BE2C (cell line): ENCODE data around the gene RPS6KA3.
A peak's percentile ranks its signal among the peaks of the same experiment; 100 is the strongest.

Source experiments
- DNase-seq: peaks from one replicate; pipeline ENCODE4 v3.0.0-alpha.2; 2020
- H3K27me3 ChIP-seq: fragments of 250-450 bp; sonication (Bioruptor Pico); 2 replicates; pipeline ENCODE4 v1.5.1; 2020; ENCODE audit warnings: mild to moderate bottlenecking
- H3K36me3 ChIP-seq: fragments of 250-450 bp; sonication (Bioruptor Pico); 2 replicates; pipeline ENCODE4 v1.5.1; 2020; ENCODE audit warnings: mild to moderate bottlenecking
- H3K4me1 ChIP-seq: fragments of 250-450 bp; sonication (Bioruptor Pico); 2 replicates; pipeline ENCODE4 v1.5.1; 2020
- H3K4me3 ChIP-seq: 2 replicates; pipeline ENCODE4 v1.5.1; 2011; ENCODE audit warnings: low read depth, low read length
- H3K9me3 ChIP-seq: fragments of 250-450 bp; sonication (Bioruptor Pico); 2 replicates; pipeline ENCODE4 v1.5.1; 2020
- CTCF ChIP-seq: IDR thresholded peaks from 2 replicates; pipeline ENCODE4 v1.5.1; 2012; ENCODE audit warnings: mild to moderate bottlenecking, low read depth, low read length

Gene RPS6KA3

GRCh38 chrX:20284992-20285391, 18.3 kb upstream of the RPS6KA3 start:
- DNase-seq: no peak
- Histone ChIP-seq H3K36me3 (no peaks in the 10 kb centered on the region), H3K27me3 (no peaks in the 10 kb centered on the region), H3K9me3 (no peaks in the 10 kb centered on the region), H3K4me1 (no peaks in the 10 kb centered on the region), H3K4me3 (no peak overlapping the region)
- TF ChIP-seq CTCF: no peak

- no peaks in the 10 kb centered on the region for H3K27me3 ChIP-seq
- peak; percentile 16 for DNase-seq
- no peak for TF ChIP-seq CTCF
- H3K4me3 ChIP-seq: no peak overlapping the region
- H3K9me3 ChIP-seq: no peaks in the 10 kb centered on the region
- H3K4me1 ChIP-seq: no peaks in the 10 kb centered on the region
- H3K36me3 ChIP-seq: no peaks in the 10 kb centered on the region
These were observed 17.7 kb upstream of the RPS6KA3 start for GRCh38 chrX:20284444-20284843.

GRCh38 chrX:20280938-20281337, 14.2 kb upstream of the RPS6KA3 start:
- Histone ChIP-seq H3K4me3 (no peak overlapping the region), H3K27me3 (no peaks in the 10 kb centered on the region), H3K9me3 (no peaks in the 10 kb centered on the region), H3K4me1 (no peaks in the 10 kb centered on the region), H3K36me3 (no peaks in the 10 kb centered on the region)
- no peak for TF ChIP-seq CTCF
- DNase-seq: no peak

- no peak overlapping the region for H3K4me3 ChIP-seq
- H3K9me3 ChIP-seq: no peaks in the 10 kb centered on the region
- no peak for TF ChIP-seq CTCF
- no peaks in the 10 kb centered on the region for H3K4me1 ChIP-seq
- DNase-seq: no peak
- H3K36me3 ChIP-seq: no peaks in the 10 kb centered on the region
- H3K27me3 ChIP-seq: no peaks in the 10 kb centered on the region
These were observed 7.4 kb upstream of the RPS6KA3 start for GRCh38 chrX:20274121-20274520.

- DNase-seq: no peak
- TF ChIP-seq CTCF: no peak
- Histone ChIP-seq H3K4me3 (no peak overlapping the region), H3K9me3 (no peaks in the 10 kb centered on the region), H3K27me3 (no peaks in the 10 kb centered on the region), H3K36me3 (no peaks in the 10 kb centered on the region), H3K4me1 (no peaks in the 10 kb centered on the region)
These were observed 5.0 kb upstream of the RPS6KA3 start for GRCh38 chrX:20271730-20272129.

- no peaks in the 10 kb centered on the region for H3K27me3 ChIP-seq
- H3K4me3 ChIP-seq: no peak overlapping the region
- H3K9me3 ChIP-seq: no peaks in the 10 kb centered on the region
- H3K4me1 ChIP-seq: no peaks in the 10 kb centered on the region
- no peak for DNase-seq
- no peaks in the 10 kb centered on the region for H3K36me3 ChIP-seq
- no peak for TF ChIP-seq CTCF
These were observed 4.5 kb upstream of the RPS6KA3 start for GRCh38 chrX:20271186-20271585.
